Activated CD8-positive, alpha-beta memory T cell treated with anti-CD3 and anti-CD28 coated beads, Interleukin-2, amount 50 U/mL, for 24 hours (primary cell): Measurements from ENCODE around the gene MGST2.

Experiments
- DNase-seq: peaks from one replicate; pipeline ENCODE4 v3.0.0-alpha.2; 2020; ENCODE audit errors: extremely low read depth

MGST2 gene

GRCh38 chr4:139704915-139705485, 39.4 kb downstream of the MGST2 start:
- DNase-seq: no peak

- DNase-seq: no peak
Observed at GRCh38 chr4:139709660-139710059, 44.0 kb downstream of the MGST2 start.

GRCh38 chr4:139710073-139710472, 44.5 kb downstream of the MGST2 start:
- no peak for DNase-seq

DNA sequence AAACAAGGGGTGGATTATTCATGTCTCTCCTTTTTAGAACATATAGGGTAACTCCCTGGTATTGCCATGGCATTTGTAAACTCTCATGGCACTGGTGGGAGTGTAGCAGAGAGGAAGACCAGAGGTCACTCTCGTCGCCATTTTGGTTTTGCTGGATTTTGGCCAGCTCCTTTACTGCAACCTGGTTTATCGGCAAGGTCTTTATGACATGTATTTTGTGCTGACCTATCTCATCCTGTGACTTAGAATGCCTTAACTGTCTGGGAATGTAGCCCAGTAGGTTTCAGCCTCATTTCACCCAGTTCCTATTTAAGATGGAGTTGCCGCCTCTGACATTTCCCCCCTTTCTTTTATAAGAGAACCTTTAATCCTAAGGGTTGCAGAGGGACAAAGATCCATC, 45.8 kb downstream of the MGST2 start:
- DNase-seq: no peak

DNA sequence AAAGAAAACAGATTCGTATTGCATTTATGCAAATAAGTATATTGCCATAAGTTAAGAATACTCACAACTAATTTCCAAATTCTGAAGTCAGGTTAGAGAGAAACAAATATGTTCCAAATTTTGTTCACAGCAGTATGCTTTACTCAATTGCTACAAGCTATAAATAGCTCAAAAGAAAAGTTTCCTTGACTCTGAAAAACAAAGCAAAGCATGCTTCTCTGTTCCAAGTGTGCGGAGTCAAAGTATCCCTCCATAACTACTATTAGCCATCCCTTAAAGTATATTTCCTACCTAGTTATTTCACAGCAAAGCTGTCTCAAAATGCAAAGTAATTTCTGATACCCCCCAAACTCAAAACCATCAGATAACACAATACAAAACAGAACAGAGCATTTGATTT, 47.3 kb downstream of the MGST2 start:
- no peak for DNase-seq

DNA sequence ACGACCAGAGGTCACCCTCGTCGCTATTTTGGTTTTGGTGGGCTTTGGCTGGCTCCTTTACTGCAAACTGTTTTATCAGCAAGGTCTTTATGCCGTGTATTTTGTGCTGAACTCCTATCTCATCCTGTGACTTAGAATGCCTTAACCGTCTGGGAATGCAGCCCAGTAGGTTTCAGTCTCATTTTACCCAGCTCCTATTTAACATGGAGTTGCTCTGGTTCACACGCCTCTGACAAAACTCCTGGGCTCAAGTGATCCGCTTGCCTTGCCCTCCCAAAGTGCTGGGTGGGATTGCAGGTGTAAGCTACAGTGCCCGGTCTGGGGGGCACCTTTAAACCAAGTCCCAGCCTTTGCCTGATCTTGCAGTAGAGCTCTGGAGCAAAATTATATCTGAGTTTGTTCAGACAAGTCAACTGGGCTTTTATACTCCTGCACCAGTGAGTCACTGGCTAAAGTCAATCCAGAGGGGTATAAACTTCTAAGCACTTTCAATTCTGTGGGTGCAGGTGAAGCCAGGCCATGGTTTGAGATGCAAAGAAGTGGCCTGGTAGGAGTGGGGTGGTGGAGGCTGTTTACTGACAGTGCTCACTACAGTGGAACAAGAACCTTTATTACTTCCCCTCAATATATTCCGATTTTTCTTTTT, 50.2 kb downstream of the MGST2 start:
- no peak for DNase-seq

DNA sequence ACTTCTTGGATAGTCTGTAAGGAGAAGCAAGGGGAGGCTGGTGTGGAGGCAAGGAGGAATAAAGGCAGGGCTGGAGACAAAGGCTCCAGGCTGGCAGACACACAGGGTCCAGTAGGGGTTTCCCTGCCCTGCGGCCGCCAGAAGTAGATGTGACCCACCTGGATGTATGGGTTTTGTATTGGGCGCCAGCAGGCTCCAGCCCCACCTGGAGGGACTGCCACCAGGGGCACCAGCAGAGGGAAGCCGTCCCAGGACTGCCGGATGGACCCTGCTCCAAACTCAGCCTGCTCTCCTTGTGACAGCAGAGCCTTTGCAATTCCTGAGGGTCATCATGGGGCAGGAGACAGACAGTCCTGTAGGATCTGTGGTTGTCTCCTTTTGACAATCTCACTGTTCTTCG, 52.7 kb downstream of the MGST2 start:
- no peak for DNase-seq

DNA sequence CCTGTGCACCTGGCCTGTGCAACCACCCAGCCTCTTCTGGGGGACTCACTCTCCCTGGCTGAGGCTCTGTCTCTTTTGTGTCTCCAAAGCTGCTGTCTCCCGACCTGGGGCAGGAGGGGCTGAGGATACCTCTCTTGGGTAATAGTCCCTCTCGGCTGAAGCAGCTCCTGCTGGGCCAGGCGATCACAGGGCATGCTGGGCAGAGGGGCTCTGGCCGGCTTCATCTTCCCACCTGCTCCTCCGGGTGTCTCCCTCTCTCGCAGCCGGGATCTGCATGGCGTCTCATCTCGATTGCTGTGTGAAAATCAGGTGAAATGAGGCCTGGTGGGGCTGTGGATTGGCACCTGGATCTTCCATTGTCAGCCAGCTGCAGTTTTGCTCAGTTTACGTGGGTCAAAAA, 53.2 kb downstream of the MGST2 start:
- no peak for DNase-seq

DNA sequence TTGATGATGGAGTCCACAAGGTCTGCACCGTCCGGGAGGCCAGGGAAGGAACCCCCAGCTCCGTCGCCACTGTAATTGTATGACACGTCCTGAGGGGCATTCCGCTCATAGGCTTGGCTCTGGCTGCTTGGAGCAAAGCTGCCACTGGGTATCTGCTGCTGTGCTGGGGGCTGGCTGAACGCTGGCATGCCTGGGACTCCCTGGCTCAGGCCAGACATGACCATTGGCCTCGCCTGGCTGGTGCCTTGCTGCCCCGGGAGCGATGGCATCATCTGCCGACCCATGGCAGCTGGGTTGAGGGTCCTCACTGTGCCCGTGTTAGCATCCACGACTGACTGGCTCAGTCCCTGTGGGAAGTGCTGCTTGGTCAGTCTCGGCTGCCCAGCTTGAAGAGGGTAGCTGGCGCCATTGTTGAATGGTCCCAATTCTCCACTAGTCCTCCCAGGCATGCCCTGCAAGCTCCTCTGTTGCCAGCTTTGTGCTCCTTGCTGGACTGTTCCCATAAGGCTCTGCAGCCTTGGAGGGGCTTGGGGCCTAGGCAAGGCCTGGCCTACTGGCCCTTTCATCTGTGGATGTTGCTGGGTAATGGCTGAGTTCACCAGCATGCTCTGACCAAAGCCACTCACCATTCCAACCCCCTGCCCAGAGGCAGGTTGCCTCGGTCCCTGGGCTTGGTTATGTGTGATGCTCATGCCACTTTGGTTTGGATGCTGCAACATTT, 53.9 kb downstream of the MGST2 start:
- no peak for DNase-seq

DNA sequence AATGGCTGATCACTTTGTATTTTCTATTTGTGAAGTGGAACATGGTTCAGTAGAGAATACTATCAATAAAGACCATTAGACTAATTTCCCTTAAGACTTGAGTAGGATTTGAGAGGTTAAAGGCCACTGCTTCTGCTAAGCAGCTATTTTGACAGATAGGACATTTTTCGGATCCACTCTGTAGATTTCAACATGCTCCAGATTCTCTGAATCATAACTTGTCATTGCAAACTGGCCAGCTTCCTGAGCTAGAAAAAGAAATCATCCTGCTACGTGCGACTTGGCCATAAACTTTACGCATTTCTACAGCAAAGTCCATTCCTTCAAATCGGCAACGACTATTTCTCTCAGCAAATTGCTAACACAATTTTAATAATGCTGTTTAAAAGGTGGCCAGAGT, 55.2 kb downstream of the MGST2 start:
- no peak for DNase-seq

DNA sequence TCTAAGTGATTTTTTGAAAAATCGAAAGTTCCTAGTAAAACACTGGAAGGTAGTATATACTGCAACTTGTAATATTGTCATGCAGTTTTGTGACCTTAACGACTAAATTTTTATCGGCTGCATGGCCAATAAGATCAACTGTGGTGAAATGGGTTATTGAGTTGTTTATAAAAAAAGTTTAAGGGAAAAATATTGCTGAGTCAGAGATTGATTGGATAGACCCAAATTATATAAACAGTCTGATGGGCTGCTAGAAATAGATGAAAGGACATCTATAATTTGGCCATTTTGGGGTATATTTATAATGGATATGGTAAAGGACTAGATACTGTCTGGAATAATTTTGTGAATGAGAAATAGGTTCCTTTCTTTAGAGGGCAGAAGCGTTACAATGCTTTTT, 56.2 kb downstream of the MGST2 start:
- DNase-seq: no peak

DNA sequence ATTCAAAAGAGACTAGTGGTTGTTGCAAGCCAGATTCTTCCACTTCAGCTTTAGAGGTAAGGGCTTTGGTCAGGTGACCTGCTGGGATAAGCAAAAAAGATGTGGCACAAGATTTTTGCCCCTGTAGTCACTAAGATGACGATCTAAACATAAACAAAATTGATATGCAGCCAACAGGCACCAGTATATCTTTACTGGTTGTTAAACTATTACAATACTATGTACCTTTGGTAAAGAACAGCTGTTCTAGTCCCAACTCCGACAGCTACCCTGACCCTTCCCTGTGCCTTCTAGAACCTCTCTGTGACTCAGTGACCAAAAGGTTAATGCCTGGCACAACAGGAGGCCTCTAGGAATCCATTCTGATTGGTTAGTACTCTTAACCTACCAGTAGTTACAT, 59.6 kb downstream of the MGST2 start:
- DNase-seq: no peak

- no peak for DNase-seq
Observed at GRCh38 chr4:139726615-139727014, 61.0 kb downstream of the MGST2 start.

DNA sequence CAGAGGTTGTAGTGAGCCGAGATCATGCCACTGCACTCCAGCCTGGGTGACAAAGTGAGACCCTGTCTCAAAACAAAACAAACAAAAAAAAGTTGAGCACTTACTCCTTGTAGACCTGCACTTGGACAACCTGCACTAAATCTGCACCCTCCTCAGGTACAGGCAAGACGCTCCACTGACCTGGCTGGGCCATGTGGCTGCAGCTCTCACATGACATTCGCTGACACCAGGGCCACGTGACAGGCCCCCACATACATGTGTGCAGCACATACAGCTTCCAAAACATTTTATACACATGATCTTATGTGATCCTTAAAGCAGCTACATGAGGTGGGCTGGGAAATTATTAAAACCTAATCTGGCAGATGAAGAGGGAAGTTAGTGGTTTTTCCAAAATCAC, 62.5 kb downstream of the MGST2 start:
- DNase-seq: no peak

DNA sequence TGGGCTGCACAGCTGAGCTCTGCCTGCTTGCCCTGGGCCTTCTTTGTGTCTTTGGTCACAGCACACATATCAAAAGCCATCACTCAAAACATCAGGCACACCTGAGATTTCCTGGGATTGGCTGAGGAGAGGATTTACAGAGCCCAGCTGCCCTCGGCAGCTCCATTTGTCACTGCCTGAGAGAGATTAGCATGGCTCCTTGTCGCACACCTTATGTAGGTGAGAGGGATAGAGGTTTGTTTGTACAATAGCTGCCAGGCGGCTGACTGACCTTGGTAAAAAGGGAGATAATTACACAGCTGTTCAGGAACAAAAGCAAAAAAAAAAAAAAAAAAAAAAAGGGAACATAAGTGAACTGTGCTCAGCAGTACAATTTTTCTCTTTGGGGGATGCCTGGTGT, 63.2 kb downstream of the MGST2 start:
- DNase-seq: no peak

- no peak for DNase-seq
Observed at GRCh38 chr4:139732991-139733570, 67.5 kb downstream of the MGST2 start.

DNA sequence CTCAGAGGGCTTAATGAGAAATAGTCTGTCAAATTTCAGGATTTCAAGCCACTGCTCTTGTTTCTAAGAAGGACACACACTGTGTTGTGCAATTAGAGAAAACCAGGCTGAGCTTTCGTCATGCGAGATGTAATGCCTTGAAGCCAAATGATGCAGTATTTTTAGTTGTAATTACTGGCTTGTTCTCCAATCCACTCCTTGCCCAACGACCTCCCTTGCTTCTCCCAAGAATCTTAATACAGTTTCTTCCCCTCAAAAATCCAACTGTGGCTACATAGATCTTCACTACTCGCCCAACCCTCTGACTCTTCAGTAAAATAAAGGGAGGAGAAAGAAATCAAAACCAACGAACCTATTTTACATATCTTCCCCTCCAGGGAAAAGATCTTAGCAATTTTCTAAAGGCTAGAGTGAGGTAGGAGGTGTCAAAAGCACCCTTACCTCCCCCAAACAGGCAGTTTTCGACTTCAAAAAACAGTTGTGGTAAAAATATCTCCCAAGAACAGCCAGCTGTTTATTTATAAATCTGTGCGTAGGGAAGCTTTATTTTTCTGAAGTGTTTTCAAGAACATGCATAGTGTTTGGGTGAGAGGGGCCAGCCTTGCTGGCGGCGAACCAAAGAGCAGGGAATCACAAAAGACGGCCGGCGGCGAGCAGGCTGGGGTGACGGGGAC, 68.7 kb downstream of the MGST2 start:
- DNase-seq: no peak

DNA sequence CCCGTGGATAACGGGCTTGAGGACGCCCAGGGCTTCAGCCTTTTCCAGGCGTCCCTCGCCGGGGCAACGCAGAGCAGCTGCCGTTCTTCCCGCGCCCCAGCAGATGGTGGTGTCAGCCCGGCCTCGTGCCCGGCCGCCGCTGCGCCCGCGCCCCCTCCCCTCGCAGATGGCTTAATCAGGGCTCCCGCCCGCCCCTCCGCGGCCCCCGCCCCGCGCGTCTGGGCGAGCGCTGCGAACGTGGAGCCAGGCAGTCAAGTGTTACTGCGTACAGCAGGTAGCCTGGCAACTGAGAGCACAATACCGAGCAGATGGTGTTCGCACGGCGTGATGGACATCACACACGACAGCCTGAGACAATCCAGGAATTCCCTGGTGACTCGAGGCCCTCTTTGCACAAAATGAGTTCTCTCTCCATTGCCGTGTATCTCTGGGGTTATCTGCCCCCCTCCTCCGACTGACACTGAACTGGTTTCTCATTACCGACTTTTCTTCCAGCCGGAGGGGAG, 69.3 kb downstream of the MGST2 start:
- no peak for DNase-seq

- DNase-seq: no peak
Observed at GRCh38 chr4:139735381-139736273, 70.0 kb downstream of the MGST2 start.

DNA sequence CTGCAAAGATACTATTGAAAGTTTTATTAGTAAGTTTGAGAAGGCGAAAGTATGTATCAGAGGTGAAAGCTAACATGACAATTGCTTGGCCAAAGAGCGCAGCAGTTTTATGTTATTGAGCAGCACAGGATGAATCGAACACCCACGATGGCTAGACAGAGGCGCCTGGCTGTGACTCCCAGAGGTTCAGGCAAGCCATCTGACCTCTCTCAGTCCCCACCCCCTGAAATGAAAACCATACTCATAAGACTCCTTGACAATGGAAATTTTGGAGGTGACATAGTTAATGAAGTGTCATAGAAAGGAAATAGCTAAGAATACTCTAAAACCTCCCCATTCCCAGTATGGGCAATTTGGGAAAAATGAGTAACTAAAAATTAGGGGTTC, 70.6 kb downstream of the MGST2 start:
- DNase-seq: no peak

DNA sequence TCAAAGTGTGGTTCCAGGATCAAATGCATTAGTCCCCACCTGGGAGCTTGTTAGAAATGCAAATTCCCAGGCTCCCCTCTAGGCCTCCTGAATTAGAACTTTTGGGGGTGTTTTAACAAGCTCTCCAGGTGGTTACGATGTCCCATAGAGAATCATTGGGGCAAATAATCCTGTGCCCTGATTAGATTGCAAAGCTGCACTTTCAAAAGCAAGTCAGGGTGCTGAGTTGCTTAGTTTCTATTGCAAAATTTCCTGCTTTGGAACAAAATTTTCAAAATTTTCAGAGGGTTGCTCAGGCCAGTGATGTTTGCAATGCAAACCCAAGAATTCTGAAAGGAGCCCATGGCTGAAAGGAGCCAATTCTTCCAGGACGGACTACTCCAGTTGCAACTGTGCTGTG, 71.0 kb downstream of the MGST2 start:
- no peak for DNase-seq
